AG04450 (cell line): ENCODE data around the gene SHOC2. TPM values are rescaled to one million over a fixed set of nuclear protein-coding genes. Genes with fewer than 3 reads are reported as not detected.
A peak's percentile ranks its signal among the peaks of the same experiment; 100 is the strongest.

Experiments used
- CTCF ChIA-PET: fragments of 300-600, 350-600 bp; formaldehyde crosslinking; extraction: SDS; loops from one replicate; lab custom pipeline; 2022; ENCODE audit warnings: antibody characterized with exemption, inconsistent platforms; lab: Charles Lee
- POLR2A ChIA-PET: fragments of 350-600 bp; formaldehyde crosslinking; extraction: SDS; loops from one replicate; lab custom pipeline; 2021; ENCODE audit warnings: antibody characterized with exemption, inconsistent platforms; lab: Yijun Ruan, JAX
- DNase-seq: peaks from one replicate; pipeline ENCODE4 v3.0.0-alpha.2; 2011; ENCODE audit warnings: low read depth, low spot score
- H3K27ac ChIP-seq: one replicate; pipeline ENCODE4 v1.5.1; 2012; ENCODE audit warnings: low read depth, low read length, control low read depth
- H3K27me3 ChIP-seq: one replicate; pipeline ENCODE4 v1.6.0; 2012; ENCODE audit warnings: low read length; ENCODE audit not compliant: control insufficient read depth, insufficient read depth
- H3K4me3 ChIP-seq: 2 replicates; pipeline ENCODE4 v1.5.1; 2011; ENCODE audit warnings: mild to moderate bottlenecking, low read depth, low read length, control low read depth
- H3K9me3 ChIP-seq: 2 replicates; pipeline ENCODE4 v1.5.1; 2012; ENCODE audit warnings: low read length; ENCODE audit not compliant: control insufficient read depth, insufficient read depth
- polyA plus RNA-seq: library from polyadenylated mRNA; depleted of rRNA; stranded (reverse); fragments of >200 nt; gene quantifications from 2 replicates; pipeline ENCODE4 v1.2.3, GENCODE V29; 2011
- TF ChIP-seq, protein P1 (sequence below): IDR thresholded peaks from 2 replicates; pipeline ENCODE4 v1.5.1; 2011; ENCODE audit warnings: low read depth, low read length, control low read depth, inconsistent platforms

The SHOC2 gene
- polyA plus RNA-seq, 1 experiment, result 33.3 TPM

DNA sequence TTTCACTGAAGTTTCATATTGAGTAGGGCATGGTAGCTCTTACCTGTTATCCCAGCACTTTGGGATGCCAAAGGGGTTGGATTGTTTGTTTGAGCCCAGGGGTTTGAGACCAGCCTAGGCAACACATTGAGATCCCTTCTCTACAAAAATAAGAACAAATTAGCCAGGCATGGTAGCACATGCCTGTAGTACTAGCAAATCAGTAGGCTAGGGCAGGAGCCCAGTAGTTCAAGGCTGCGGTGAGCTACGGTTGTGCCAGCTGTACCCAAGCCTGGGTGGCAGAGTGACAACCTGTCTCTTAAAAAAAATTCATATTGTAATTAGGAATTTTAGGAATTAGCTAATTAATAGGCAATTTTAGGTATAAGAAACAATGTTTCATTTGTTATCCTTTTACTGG lies 18.4 kb upstream of the SHOC2 start:
- no peak for DNase-seq
- no peaks in the 10 kb centered on the region for H3K9me3 ChIP-seq
- no peak overlapping the region for H3K4me3 ChIP-seq
- TF ChIP-seq, protein P1, sequence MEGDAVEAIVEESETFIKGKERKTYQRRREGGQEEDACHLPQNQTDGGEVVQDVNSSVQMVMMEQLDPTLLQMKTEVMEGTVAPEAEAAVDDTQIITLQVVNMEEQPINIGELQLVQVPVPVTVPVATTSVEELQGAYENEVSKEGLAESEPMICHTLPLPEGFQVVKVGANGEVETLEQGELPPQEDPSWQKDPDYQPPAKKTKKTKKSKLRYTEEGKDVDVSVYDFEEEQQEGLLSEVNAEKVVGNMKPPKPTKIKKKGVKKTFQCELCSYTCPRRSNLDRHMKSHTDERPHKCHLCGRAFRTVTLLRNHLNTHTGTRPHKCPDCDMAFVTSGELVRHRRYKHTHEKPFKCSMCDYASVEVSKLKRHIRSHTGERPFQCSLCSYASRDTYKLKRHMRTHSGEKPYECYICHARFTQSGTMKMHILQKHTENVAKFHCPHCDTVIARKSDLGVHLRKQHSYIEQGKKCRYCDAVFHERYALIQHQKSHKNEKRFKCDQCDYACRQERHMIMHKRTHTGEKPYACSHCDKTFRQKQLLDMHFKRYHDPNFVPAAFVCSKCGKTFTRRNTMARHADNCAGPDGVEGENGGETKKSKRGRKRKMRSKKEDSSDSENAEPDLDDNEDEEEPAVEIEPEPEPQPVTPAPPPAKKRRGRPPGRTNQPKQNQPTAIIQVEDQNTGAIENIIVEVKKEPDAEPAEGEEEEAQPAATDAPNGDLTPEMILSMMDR, result no peak
- CTCF ChIA-PET, result interaction anchor here (1.2 to 2.5 kb wide), 2 partner anchors 8 to 292 kb away, joined by 3 to 16 read pairs; no protein-coding TSS in a partner anchor
- no peaks in the 10 kb centered on the region for H3K27me3 ChIP-seq
- POLR2A ChIA-PET, result interaction anchor here (3.1 kb wide), 1 partner anchor 18 kb away, joined by 14 read pairs; the partner anchor contains the start of genes BBIP1 and SHOC2
- H3K27ac ChIP-seq, result no peak overlapping the region

DNA sequence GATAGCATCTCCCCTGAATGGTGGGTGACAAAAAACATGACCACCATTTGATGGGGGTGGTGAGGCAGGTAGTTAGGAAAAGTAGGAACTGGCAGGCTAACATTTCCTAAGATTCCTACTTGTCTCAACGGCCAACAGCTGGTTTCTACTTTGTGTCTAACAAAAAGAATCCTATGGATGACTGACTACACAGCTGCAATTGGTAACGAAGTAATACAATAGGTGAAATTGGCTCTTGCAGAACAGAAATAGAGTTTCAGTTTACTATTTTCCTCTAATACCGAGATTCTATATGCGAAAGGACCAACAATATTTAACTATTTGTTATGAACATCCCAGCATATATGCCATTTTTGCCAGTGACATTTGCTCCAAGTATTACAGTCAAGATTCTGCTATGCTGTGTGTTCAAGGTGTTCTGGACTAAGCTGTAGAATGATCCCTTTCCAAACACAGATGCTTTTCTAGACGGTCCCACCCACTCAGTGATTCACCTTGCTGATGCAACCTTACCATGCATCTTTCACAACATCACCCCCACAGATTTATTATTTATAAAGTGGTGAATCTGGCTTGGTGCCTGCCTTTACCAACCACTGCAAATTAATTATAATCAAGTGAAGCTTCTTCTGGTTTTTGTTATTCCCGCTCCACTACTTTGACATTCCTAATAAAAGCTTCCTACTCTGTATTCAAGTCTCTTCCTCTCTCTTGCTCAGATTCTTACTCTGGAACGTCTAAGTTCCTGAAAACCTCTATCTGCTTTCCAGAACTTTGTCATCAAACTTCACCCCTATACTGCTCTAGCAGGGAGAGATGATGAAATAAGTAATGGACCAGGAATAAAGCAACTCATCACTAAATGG lies 17.2 kb upstream of the SHOC2 start:
- no peaks in the 10 kb centered on the region for H3K27me3 ChIP-seq
- DNase-seq, result no peak
- TF ChIP-seq, protein P1, result no peak
- POLR2A ChIA-PET, result interaction anchor here (0.7 to 3.1 kb wide), 6 partner anchors 10 to 250 kb away, joined by 3 to 14 read pairs (median 4); partner anchors contain the start of genes BBIP1 and SHOC2
- H3K27ac ChIP-seq, result peak overlapping the region; percentile 21
- H3K9me3 ChIP-seq, result no peaks in the 10 kb centered on the region
- no peak overlapping the region for H3K4me3 ChIP-seq
- CTCF ChIA-PET, result interaction anchor here (0.6 to 2.5 kb wide), 3 partner anchors 9 to 195 kb away, joined by 3 to 16 read pairs (median 14); no protein-coding TSS in a partner anchor

DNA sequence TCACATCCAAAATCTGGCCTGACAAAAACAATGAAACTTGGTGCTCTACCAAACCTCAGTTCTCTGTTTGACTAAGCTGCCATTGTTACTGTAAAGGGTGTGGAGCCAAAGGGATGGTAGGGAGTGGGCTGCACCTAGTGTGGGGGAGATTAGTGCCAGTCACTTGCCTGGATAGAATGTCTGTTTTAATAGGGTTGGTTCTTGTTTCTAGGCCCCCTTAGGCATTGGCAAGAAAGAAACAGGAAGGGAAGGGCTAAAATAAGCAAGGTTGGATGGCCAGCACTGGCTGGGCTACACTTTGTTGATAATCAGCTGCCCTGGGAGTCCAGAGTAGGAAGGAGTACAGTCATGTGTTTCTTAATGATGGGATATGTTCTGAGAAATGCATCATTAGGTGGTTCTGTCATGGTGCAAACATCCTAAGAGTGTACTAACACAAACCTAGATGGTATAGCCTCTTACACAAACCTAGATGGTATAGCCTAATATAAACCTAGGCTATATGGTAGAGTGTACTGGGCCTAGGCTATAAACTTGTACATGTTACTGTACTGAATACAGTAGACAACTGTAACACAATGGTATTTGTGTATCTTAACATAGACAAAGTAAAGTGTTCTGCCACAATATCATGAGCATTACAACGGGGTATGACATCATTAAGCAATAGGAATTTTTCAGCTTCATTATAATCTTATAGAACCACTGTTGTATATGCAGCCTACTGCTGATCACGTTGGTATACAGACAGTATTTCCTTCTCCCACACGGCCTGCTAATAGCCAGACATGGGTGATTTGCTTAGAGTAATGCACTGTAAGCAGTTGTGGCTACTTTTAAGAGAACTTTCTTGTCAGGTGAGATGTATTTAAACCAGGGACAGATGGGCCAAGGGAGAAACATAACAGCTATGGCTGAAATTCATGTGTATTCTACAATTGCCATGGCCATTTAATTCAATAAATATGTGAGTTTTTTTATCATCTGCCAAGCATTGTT lies 15.8 kb upstream of the SHOC2 start:
- H3K27me3 ChIP-seq, result no peaks in the 10 kb centered on the region
- no peak overlapping the region for H3K4me3 ChIP-seq
- TF ChIP-seq, protein P1, result no peak
- POLR2A ChIA-PET, result interaction anchor here (1.0 to 3.1 kb wide), 3 partner anchors 9 to 239 kb away, joined by 4 to 14 read pairs (median 9); partner anchors contain the start of genes BBIP1 and SHOC2
- no peak for DNase-seq
- H3K27ac ChIP-seq, result no peak overlapping the region
- CTCF ChIA-PET, result interaction anchor here (2.5 kb wide), 1 partner anchor 10 kb away, joined by 16 read pairs; no protein-coding TSS in a partner anchor
- no peaks in the 10 kb centered on the region for H3K9me3 ChIP-seq

DNA sequence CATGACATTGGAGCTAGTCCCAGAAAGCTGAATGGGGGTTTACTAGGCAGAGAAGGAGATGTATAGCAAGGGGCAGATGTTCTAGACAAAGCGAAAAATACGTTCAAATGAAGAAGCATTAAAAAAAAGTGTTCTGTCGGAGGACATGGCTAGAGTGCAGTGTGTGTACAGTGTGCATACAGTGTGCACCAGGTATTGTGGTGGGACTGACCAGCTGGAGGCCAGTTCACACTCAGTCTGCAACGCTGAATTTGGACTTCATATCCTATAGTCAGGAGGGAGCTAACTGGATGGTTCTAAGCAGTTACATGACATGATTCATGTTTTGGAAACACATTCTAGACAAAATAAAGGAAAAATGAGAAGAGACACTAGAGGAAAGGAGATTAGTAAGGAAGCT lies 9.3 kb upstream of the SHOC2 start:
- no peak overlapping the region for H3K4me3 ChIP-seq
- H3K9me3 ChIP-seq, result no peaks in the 10 kb centered on the region
- no peak for DNase-seq
- no peak overlapping the region for H3K27ac ChIP-seq
- ChIA-PET POLR2A (interaction anchor here (1.5 kb wide), 1 partner anchor 9 kb away, joined by 9 read pairs; the partner anchor contains the start of genes BBIP1 and SHOC2), CTCF (interaction anchor here (1.1 to 1.5 kb wide), 2 partner anchors 16 to 238 kb away, joined by 3 to 5 read pairs; no protein-coding TSS in a partner anchor)
- TF ChIP-seq, protein P1, result no peak
- H3K27me3 ChIP-seq, result no peaks in the 10 kb centered on the region
